Measurements from ENCODE around the gene DNAL1. TPM values are rescaled to one million over a fixed set of nuclear protein-coding genes. Genes with fewer than 3 reads are reported as not detected.

DNAL1 gene
- total and polyA plus RNA-seq, 10 donors = 2.2 to 15.4 (median 6.1) TPM

DNA sequence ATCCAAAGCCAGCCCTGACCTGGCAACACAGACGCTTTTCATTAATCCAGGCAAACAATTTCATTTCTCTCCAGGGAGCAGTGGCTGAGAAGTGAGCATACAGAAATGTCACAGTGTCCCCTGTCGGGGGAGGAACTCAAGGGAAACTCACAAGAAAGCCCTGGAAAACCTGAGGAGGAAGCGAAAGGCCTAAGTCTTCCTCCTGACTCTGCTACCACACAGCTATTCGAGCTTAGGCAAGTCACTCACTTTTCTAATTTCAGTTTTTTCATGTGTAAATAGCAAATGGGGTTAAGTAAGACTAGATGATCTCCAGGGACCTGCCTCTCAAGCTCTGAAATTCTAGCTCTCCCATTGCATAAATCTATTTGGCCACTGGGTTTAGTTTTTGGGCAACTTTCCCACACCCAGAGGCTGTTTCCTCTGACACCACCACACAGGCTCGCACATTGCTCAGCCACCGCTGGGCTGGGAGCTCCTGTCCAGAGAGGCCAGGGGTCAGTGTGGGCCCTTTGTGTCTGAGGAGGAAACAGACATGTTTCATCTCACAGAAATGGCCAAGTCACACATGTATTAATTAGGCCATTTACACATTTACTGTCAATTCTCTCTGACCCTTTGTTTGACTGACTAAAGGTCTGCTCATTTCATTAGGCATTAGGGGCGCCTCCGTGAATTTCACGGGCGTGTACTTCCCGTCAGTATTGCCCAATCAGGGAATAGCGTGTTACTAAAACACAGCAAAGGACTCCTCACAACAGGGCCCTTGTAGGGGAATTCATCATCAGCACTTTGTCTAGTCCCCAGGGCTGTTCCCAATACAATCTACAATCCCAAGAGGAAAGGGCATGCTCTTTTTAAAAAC, 79.2 kb downstream of the DNAL1 start:
- WGBS, 5 donors = 36 to 82% (median 49%) methylated on average over 12 of the region's 12 CpGs
- Histone ChIP-seq H3K27me3 (replicated peaks in 1 of 7) (no peaks in the 10 kb centered on the region), H3K9me3 (no peaks in the 10 kb centered on the region), H3K4me3 (no peak overlapping the region), H3K27ac (peak overlapping the region; percentile 42 to 82 (median 72)), H3K4me1 (peaks cover 28 to 71% (median 60%) of the 10 kb centered on the region in 6 donors), H3K36me3 (peaks cover 7 to 100% (median 91%) of the 10 kb centered on the region in 6 donors)
- DNase-seq = no peak
- intact Hi-C loops (cut with DNase I; ENCODE audit: low total_unique reads) = no loop called here
- TF ChIP-seq, protein P1, sequence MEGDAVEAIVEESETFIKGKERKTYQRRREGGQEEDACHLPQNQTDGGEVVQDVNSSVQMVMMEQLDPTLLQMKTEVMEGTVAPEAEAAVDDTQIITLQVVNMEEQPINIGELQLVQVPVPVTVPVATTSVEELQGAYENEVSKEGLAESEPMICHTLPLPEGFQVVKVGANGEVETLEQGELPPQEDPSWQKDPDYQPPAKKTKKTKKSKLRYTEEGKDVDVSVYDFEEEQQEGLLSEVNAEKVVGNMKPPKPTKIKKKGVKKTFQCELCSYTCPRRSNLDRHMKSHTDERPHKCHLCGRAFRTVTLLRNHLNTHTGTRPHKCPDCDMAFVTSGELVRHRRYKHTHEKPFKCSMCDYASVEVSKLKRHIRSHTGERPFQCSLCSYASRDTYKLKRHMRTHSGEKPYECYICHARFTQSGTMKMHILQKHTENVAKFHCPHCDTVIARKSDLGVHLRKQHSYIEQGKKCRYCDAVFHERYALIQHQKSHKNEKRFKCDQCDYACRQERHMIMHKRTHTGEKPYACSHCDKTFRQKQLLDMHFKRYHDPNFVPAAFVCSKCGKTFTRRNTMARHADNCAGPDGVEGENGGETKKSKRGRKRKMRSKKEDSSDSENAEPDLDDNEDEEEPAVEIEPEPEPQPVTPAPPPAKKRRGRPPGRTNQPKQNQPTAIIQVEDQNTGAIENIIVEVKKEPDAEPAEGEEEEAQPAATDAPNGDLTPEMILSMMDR (IDR thresholded peaks at IDR 0.05 in 8 of 11, conservative IDR thresholded peaks at IDR 0.05 in 3 of 11) = peak in 3 of 11 experiments; percentile 11 to 30 (median 22)
- TF ChIP-seq POLR2A (IDR thresholded peaks at IDR 0.05) (no peak), POLR2AphosphoS5 (IDR thresholded peaks at IDR 0.05) (peak in 2 of 3 donors; percentile 51 to 59)

DNA sequence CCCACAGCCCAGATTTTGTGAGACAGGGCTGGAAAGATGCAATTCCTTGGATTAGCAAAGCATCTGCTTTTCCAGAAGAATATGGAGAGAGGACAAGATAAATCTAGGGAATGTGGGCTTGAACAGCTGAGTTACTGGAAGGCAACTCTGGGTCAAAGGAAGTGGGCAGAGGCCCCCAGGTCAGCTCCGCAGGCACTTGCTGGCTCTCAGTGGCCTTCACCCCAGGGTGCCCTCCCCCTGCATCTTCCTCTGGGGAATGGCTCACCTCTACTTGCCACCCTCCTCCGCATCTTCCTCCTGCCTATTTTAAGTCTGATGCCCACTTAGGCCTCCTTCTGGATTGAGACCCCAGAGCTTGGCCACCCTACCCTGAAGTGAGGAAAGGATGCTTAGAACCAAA, 79.9 kb downstream of the DNAL1 start:
- no peak for DNase-seq
- TF ChIP-seq POLR2A (IDR thresholded peaks at IDR 0.05) (no peak), POLR2AphosphoS5 (IDR thresholded peaks at IDR 0.05) (no peak)
- TF ChIP-seq, protein P1 (IDR thresholded peaks at IDR 0.05 in 8 of 11, conservative IDR thresholded peaks at IDR 0.05 in 3 of 11) = no peak
- H3K27ac ChIP-seq = peak overlapping the region; percentile 42 to 82 (median 72)
- no peak overlapping the region for H3K4me3 ChIP-seq
- 79 to 98% (median 93%) methylated on average over 2 of the region's 2 CpGs for WGBS, 5 donors
- H3K9me3 ChIP-seq = no peaks in the 10 kb centered on the region
- no peaks in the 10 kb centered on the region for H3K27me3 ChIP-seq (replicated peaks in 1 of 7)
- H3K4me1 ChIP-seq = peaks cover 30 to 78% (median 66%) of the 10 kb centered on the region in 6 donors
- intact Hi-C loops (cut with DNase I; ENCODE audit: low total_unique reads) = loop anchor here (5.0 kb wide), 1 partner anchor 103 kb away; no protein-coding TSS in a partner anchor
- peaks cover 7 to 100% (median 91%) of the 10 kb centered on the region in 6 donors for H3K36me3 ChIP-seq

DNA sequence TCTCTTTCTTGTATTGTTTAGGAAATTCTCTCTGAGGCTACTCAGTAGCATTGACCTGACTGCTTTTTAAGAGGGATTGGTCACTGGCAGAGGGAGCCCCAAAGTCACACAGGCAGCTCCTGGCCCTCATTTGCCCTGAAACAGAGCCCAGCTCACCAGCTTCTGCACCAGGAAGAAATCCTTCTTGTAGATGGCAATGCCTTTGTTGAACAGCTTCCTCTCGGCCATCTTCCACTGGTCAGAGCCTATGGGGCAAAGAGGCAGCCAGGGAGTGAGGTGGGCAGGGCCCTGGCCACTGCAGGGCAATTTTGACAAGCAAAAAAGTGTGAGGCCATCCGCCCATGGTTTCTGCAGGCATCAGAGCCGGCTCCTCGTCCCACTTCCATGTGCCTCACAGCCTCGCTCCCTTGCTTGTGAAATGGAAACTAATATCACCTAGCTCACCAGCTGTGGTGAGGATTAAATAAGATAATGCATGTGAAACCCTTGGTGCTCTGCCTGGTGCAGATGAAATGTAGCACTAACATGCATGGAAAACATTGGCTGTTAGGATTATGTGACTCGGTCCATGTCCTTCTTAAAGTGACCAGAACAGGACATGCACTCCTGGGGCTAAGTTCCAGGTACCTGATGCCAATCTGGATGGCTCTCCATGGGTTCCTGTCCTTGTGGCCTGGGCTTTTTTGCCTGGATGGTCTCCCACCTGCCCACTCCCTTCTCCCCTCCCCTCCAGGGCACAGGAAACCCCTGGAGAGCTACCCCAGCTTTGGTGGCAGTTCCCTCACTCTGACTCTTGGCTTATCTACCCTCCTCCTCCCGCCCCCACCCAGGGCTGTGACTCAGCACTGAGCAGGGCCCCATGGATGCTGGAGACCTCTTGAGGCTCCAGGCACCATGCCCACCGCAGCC, 80.6 kb downstream of the DNAL1 start:
- DNase-seq = no peak
- H3K27me3 ChIP-seq (replicated peaks in 1 of 7) = no peaks in the 10 kb centered on the region
- peaks cover 7 to 100% (median 88%) of the 10 kb centered on the region in 6 donors for H3K36me3 ChIP-seq
- H3K4me3 ChIP-seq = no peak overlapping the region
- H3K4me1 ChIP-seq = peaks cover 30 to 85% (median 69%) of the 10 kb centered on the region in 6 donors
- H3K27ac ChIP-seq = peak overlapping the region; percentile 42 to 82 (median 72)
- H3K9me3 ChIP-seq = no peaks in the 10 kb centered on the region
- intact Hi-C loops (cut with DNase I; ENCODE audit: low total_unique reads) = loop anchor here (5.0 kb wide), 1 partner anchor 102 kb away; no protein-coding TSS in a partner anchor
- whole genome bisulfite sequencing, 5 donors = 77 to 84% (median 81%) methylated on average over 8 of the region's 8 CpGs
- no peak for TF ChIP-seq POLR2AphosphoS5 (IDR thresholded peaks at IDR 0.05)
- TF ChIP-seq, protein P1 (IDR thresholded peaks at IDR 0.05 in 8 of 11, conservative IDR thresholded peaks at IDR 0.05 in 3 of 11) = no peak
- no peak for TF ChIP-seq POLR2A (IDR thresholded peaks at IDR 0.05)
